Astrocyte (in vitro differentiated cells and primary cell): ENCODE results near the gene TBC1D9. TPM values are rescaled to one million over a fixed set of nuclear protein-coding genes. Genes with fewer than 3 reads are reported as not detected.

Experiments
- DNase-seq: peaks from one replicate; pipeline ENCODE4 v3.0.0-alpha.2; 2010; ENCODE audit warnings: low read depth
- FAIRE-seq: peaks from 2 replicates; lab custom pipeline; 2011; peaks lifted over from hg19 to GRCh38; lab: Jason Lieb, UNC
- H2AFZ ChIP-seq: 2 replicates; pipeline ENCODE4 v1.6.0; 2012; ENCODE audit warnings: low read depth, low read length, inconsistent platforms
- H3K27ac ChIP-seq: 2 replicates; pipeline ENCODE4 v1.5.1; 2011; ENCODE audit warnings: low read depth, low read length, inconsistent platforms
- H3K27me3 ChIP-seq: 2 replicates; pipeline ENCODE4 v1.6.0; 2011; ENCODE audit warnings: low read length, inconsistent platforms; ENCODE audit not compliant: insufficient read depth
- H3K36me3 ChIP-seq: 2 replicates; pipeline ENCODE4 v1.5.1; 2011; ENCODE audit warnings: low read length, inconsistent platforms; ENCODE audit not compliant: insufficient read depth
- H3K4me1 ChIP-seq: 2 replicates; pipeline ENCODE4 v1.5.1; 2011; ENCODE audit warnings: low read length, inconsistent platforms; ENCODE audit not compliant: insufficient read depth
- H3K4me2 ChIP-seq: 2 replicates; pipeline ENCODE4 v1.6.0; 2012; ENCODE audit warnings: low read length, inconsistent platforms
- H3K4me3 ChIP-seq: 2 replicates; pipeline ENCODE4 v1.5.1; 2011; ENCODE audit warnings: low read depth, mild to moderate bottlenecking, low read length, inconsistent platforms; ENCODE audit not compliant: insufficient read depth
- H3K79me2 ChIP-seq: 2 replicates; pipeline ENCODE4 v1.6.0; 2012; ENCODE audit warnings: mild to moderate bottlenecking, low read length, inconsistent platforms; ENCODE audit not compliant: insufficient read depth
- H3K9ac ChIP-seq: 2 replicates; pipeline ENCODE4 v1.6.0; 2012; ENCODE audit warnings: mild to moderate bottlenecking, low read length, inconsistent platforms
- H3K9me3 ChIP-seq: 2 replicates; pipeline ENCODE4 v1.5.1; 2012; ENCODE audit warnings: low read depth, mild to moderate bottlenecking, low read length, inconsistent platforms; ENCODE audit not compliant: insufficient read depth
- H4K20me1 ChIP-seq: 2 replicates; pipeline ENCODE4 v1.6.0; 2012; ENCODE audit warnings: low read length, inconsistent platforms; ENCODE audit not compliant: insufficient read depth
- H3K27ac Mint-ChIP-seq: one replicate; pipeline ENCODE4 v1.8.0; 2021; ENCODE audit warnings: mild to moderate bottlenecking, mixed read lengths; ENCODE audit not compliant: unreplicated experiment
- H3K27me3 Mint-ChIP-seq: one replicate; pipeline ENCODE4 v1.8.0; 2021; ENCODE audit warnings: low read depth, mixed read lengths; ENCODE audit not compliant: unreplicated experiment
- H3K36me3 Mint-ChIP-seq: one replicate; pipeline ENCODE4 v1.8.0; 2021; ENCODE audit warnings: low read depth, mixed read lengths; ENCODE audit not compliant: unreplicated experiment
- H3K4me1 Mint-ChIP-seq: one replicate; pipeline ENCODE4 v1.8.0; 2021; ENCODE audit warnings: low read depth, mixed read lengths; ENCODE audit not compliant: unreplicated experiment
- H3K4me3 Mint-ChIP-seq: one replicate; pipeline ENCODE4 v1.8.0; 2021; ENCODE audit warnings: mild to moderate bottlenecking, moderate library complexity, mixed read lengths; ENCODE audit not compliant: unreplicated experiment
- H3K9me3 Mint-ChIP-seq: one replicate; pipeline ENCODE4 v1.8.0; 2021; ENCODE audit warnings: mild to moderate bottlenecking, mixed read lengths; ENCODE audit not compliant: unreplicated experiment
- EZH2 ChIP-seq: IDR thresholded peaks from 2 replicates; pipeline ENCODE4 v1.6.1; 2012; ENCODE audit warnings: mild to moderate bottlenecking, low read length, inconsistent platforms; ENCODE audit not compliant: insufficient read depth
- total RNA-seq: library from RNA; stranded (reverse); gene quantifications from 2 replicates; pipeline ENCODE4 v1.2.1, GENCODE V29; 2021
- TF ChIP-seq, protein P1 (sequence below): IDR thresholded peaks from 2 replicates; pipeline ENCODE4 v1.5.1; 2011; ENCODE audit warnings: low read depth, mild to moderate bottlenecking, inconsistent platforms, low read length, moderate library complexity; ENCODE audit not compliant: insufficient read depth

Gene TBC1D9
- total RNA-seq, 1 donor from 2014 or later: 31.6 TPM

GRCh38 chr4:140703463-140703862 is 52.7 kb downstream of the TBC1D9 start:
- no peak overlapping the region for H2AFZ ChIP-seq
- H3K36me3 ChIP-seq: no peaks in the 10 kb centered on the region
- TF ChIP-seq, protein P1, sequence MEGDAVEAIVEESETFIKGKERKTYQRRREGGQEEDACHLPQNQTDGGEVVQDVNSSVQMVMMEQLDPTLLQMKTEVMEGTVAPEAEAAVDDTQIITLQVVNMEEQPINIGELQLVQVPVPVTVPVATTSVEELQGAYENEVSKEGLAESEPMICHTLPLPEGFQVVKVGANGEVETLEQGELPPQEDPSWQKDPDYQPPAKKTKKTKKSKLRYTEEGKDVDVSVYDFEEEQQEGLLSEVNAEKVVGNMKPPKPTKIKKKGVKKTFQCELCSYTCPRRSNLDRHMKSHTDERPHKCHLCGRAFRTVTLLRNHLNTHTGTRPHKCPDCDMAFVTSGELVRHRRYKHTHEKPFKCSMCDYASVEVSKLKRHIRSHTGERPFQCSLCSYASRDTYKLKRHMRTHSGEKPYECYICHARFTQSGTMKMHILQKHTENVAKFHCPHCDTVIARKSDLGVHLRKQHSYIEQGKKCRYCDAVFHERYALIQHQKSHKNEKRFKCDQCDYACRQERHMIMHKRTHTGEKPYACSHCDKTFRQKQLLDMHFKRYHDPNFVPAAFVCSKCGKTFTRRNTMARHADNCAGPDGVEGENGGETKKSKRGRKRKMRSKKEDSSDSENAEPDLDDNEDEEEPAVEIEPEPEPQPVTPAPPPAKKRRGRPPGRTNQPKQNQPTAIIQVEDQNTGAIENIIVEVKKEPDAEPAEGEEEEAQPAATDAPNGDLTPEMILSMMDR: no peak
- no peak for TF ChIP-seq EZH2
- FAIRE-seq (peak; percentile 90), DNase-seq (peak; percentile 82)
- H3K27me3 ChIP-seq: no peaks in the 10 kb centered on the region
- Mint-ChIP-seq H3K9me3 (no peaks in the 10 kb centered on the region), H3K27ac (no peak overlapping the region), H3K4me1 (peaks cover 25% of the 10 kb centered on the region), H3K36me3 (peaks cover 13% of the 10 kb centered on the region), H3K4me3 (no peak overlapping the region), H3K27me3 (no peaks in the 10 kb centered on the region)
- no peak overlapping the region for H3K4me3 ChIP-seq
- no peak overlapping the region for H3K9ac ChIP-seq
- peak overlapping the region; percentile 8 for H3K4me2 ChIP-seq
- peaks cover 10% of the 10 kb centered on the region for H3K4me1 ChIP-seq
- no peaks in the 10 kb centered on the region for H3K9me3 ChIP-seq
- peaks cover 58% of the 10 kb centered on the region for H4K20me1 ChIP-seq
- no peak overlapping the region for H3K27ac ChIP-seq
- peaks cover 6% of the 10 kb centered on the region for H3K79me2 ChIP-seq

DNA sequence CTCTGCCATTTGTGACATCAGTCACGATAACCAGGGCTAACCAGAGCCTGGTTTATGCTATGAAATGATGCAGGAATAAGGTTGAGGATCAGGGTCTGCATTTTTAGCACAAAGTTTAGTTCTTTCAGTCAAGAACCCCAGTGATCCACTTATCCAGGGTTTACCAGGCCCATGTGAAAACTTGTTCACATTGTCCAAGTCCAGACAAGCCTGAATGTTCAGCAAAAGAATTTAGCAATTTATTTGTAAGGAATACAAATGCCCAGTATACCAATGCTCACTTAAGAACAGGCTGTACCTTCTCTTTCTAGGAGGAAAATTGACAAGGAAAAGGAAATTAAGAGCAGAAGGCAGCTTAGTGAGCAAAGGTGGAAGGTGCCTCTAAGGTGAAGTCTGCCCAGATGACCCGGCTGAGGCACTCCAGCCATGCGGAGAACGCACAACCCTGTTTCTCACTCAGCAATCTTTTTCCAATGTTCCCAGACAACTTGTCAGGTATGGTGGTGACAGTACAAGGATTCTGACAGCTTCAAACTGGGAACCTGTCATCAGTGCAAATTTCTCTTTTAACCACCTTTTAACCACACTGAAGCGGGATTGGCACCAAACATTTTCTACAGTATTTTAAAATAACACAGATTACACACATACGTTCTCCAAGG is 54.0 kb downstream of the TBC1D9 start:
- no peak for FAIRE-seq
- Mint-ChIP-seq H3K9me3 (no peaks in the 10 kb centered on the region), H3K27me3 (no peaks in the 10 kb centered on the region), H3K27ac (no peak overlapping the region), H3K4me1 (peaks cover 25% of the 10 kb centered on the region), H3K4me3 (no peak overlapping the region), H3K36me3 (peaks cover 17% of the 10 kb centered on the region)
- DNase-seq: no peak
- peaks cover 50% of the 10 kb centered on the region for H4K20me1 ChIP-seq
- H2AFZ ChIP-seq: no peak overlapping the region
- H3K4me1 ChIP-seq: peaks cover 10% of the 10 kb centered on the region
- no peaks in the 10 kb centered on the region for H3K9me3 ChIP-seq
- TF ChIP-seq, protein P1: no peak
- TF ChIP-seq EZH2: no peak
- H3K4me2 ChIP-seq: no peak overlapping the region
- H3K79me2 ChIP-seq: peaks cover 5% of the 10 kb centered on the region
- H3K4me3 ChIP-seq: no peak overlapping the region
- no peak overlapping the region for H3K9ac ChIP-seq
- no peaks in the 10 kb centered on the region for H3K27me3 ChIP-seq
- H3K27ac ChIP-seq: no peak overlapping the region
- H3K36me3 ChIP-seq: peaks cover 4% of the 10 kb centered on the region

GRCh38 chr4:140701071-140701470 is 55.1 kb downstream of the TBC1D9 start:
- DNase-seq: no peak
- no peaks in the 10 kb centered on the region for H3K27me3 ChIP-seq
- peaks cover 4% of the 10 kb centered on the region for H3K36me3 ChIP-seq
- no peak overlapping the region for H3K9ac ChIP-seq
- Mint-ChIP-seq H3K9me3 (no peaks in the 10 kb centered on the region), H3K4me1 (peaks cover 21% of the 10 kb centered on the region), H3K4me3 (no peak overlapping the region), H3K27me3 (no peaks in the 10 kb centered on the region), H3K36me3 (peaks cover 17% of the 10 kb centered on the region), H3K27ac (no peak overlapping the region)
- no peak overlapping the region for H3K4me2 ChIP-seq
- H3K79me2 ChIP-seq: peaks cover 5% of the 10 kb centered on the region
- TF ChIP-seq, protein P1: no peak
- no peaks in the 10 kb centered on the region for H3K9me3 ChIP-seq
- no peak for FAIRE-seq
- peaks cover 10% of the 10 kb centered on the region for H3K4me1 ChIP-seq
- no peak overlapping the region for H3K27ac ChIP-seq
- no peak overlapping the region for H2AFZ ChIP-seq
- H3K4me3 ChIP-seq: no peak overlapping the region
- peaks cover 44% of the 10 kb centered on the region for H4K20me1 ChIP-seq
